Measurements from ENCODE around the gene COX20.
A peak's percentile ranks its signal among the peaks of the same experiment; 100 is the strongest.
"Not testable (repeated sequence)": the region's sequence is repeated elsewhere in the genome, so short reads cannot be mapped to it uniquely, and the experiment has no call there.

COX20 gene

GRCh38 chr1:244830639-244831038 is 4.8 kb upstream of the COX20 start:
- Histone ChIP-seq H3K9me3 (ENCODE audit: severe bottlenecking) (no peaks in the 10 kb centered on the region), H3K27ac (no peak overlapping the region), H3K27me3 (ENCODE audit: insufficient read depth, low read depth, severe bottlenecking) (no peaks in the 10 kb centered on the region), H3K4me3 (ENCODE audit: low read depth, low read length) (no peak overlapping the region), H3K36me3 (peaks cover 5% of the 10 kb centered on the region; the same call in 1 of the 2 replicates)
- TF ChIP-seq CTCF (IDR thresholded peaks at IDR 0.05; ENCODE audit: low read depth, low read length), result no peak
- DNase-seq, result no peak

- H3K4me3 ChIP-seq (ENCODE audit: low read depth, low read length), result peak overlapping the region; percentile 86
- not testable (repeated sequence) for H3K27me3 ChIP-seq (ENCODE audit: insufficient read depth, low read depth, severe bottlenecking); H3K9me3 ChIP-seq (ENCODE audit: severe bottlenecking); DNase-seq; H3K36me3 ChIP-seq
- H3K27ac ChIP-seq, result peak overlapping the region; percentile 99
Observed at GRCh38 chr1:244833260-244833659, 2.2 kb upstream of the COX20 start.

GRCh38 chr1:244833734-244834542 is 1.5 kb upstream of the COX20 start:
- Histone ChIP-seq H3K9me3 (ENCODE audit: severe bottlenecking) (no peaks in the 10 kb centered on the region), H3K27ac (peak overlapping the region; percentile 99), H3K27me3 (ENCODE audit: insufficient read depth, low read depth, severe bottlenecking) (no peaks in the 10 kb centered on the region), H3K36me3 (peaks cover 10% of the 10 kb centered on the region), H3K4me3 (ENCODE audit: low read depth, low read length) (peak overlapping the region; percentile 86)
- peak; percentile 69 for DNase-seq
- TF ChIP-seq CTCF (IDR thresholded peaks at IDR 0.05; ENCODE audit: low read depth, low read length), result no peak

GRCh38 chr1:244834543-244835275 is 749 bp upstream of the COX20 start:
- H3K4me3 ChIP-seq (ENCODE audit: low read depth, low read length), result peak overlapping the region; percentile 86
- H3K9me3 ChIP-seq (ENCODE audit: severe bottlenecking), result no peaks in the 10 kb centered on the region
- no peaks in the 10 kb centered on the region for H3K27me3 ChIP-seq (ENCODE audit: insufficient read depth, low read depth, severe bottlenecking)
- H3K36me3 ChIP-seq, result peaks cover 13% of the 10 kb centered on the region
- H3K27ac ChIP-seq, result peak overlapping the region; percentile 99
- DNase-seq, result peak; percentile 94
- no peak for TF ChIP-seq CTCF (IDR thresholded peaks at IDR 0.05; ENCODE audit: low read depth, low read length)

- TF ChIP-seq CTCF (IDR thresholded peaks at IDR 0.05; ENCODE audit: low read depth, low read length), result no peak
- DNase-seq, result no peak
Observed at GRCh38 chr1:244836135-244836521, 670 bp downstream of the COX20 start.

GRCh38 chr1:244836584-244836983 is 1.1 kb downstream of the COX20 start:
- peak overlapping the region; percentile 99 for H3K27ac ChIP-seq
- no peaks in the 10 kb centered on the region for H3K9me3 ChIP-seq (ENCODE audit: severe bottlenecking)
- no peak for DNase-seq
- TF ChIP-seq CTCF (IDR thresholded peaks at IDR 0.05; ENCODE audit: low read depth, low read length), result no peak
- no peaks in the 10 kb centered on the region for H3K27me3 ChIP-seq (ENCODE audit: insufficient read depth, low read depth, severe bottlenecking)
- H3K36me3 ChIP-seq, result peaks cover 29% of the 10 kb centered on the region
- peak overlapping the region; percentile 86 for H3K4me3 ChIP-seq (ENCODE audit: low read depth, low read length)

More at GRCh38 chr1:244836135-244836521, 670 bp downstream of the COX20 start:
- Histone ChIP-seq H3K36me3 (peaks cover 25% of the 10 kb centered on the region), H3K27ac (peak overlapping the region; percentile 99), H3K9me3 (ENCODE audit: severe bottlenecking) (no peaks in the 10 kb centered on the region), H3K27me3 (ENCODE audit: insufficient read depth, low read depth, severe bottlenecking) (no peaks in the 10 kb centered on the region), H3K4me3 (ENCODE audit: low read depth, low read length) (peak overlapping the region; percentile 86)
